Measurements from ENCODE around the gene ADD2.

GRCh38 chr2:70697603-70698383, 70.2 kb downstream of the ADD2 start:
- TF ChIP-seq, protein P1, sequence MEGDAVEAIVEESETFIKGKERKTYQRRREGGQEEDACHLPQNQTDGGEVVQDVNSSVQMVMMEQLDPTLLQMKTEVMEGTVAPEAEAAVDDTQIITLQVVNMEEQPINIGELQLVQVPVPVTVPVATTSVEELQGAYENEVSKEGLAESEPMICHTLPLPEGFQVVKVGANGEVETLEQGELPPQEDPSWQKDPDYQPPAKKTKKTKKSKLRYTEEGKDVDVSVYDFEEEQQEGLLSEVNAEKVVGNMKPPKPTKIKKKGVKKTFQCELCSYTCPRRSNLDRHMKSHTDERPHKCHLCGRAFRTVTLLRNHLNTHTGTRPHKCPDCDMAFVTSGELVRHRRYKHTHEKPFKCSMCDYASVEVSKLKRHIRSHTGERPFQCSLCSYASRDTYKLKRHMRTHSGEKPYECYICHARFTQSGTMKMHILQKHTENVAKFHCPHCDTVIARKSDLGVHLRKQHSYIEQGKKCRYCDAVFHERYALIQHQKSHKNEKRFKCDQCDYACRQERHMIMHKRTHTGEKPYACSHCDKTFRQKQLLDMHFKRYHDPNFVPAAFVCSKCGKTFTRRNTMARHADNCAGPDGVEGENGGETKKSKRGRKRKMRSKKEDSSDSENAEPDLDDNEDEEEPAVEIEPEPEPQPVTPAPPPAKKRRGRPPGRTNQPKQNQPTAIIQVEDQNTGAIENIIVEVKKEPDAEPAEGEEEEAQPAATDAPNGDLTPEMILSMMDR (IDR thresholded peaks at IDR 0.05) = no peak
- TF ChIP-seq ZFX (IDR thresholded peaks at IDR 0.05; ENCODE audit: borderline replicate concordance) = no peak
